ENCODE measurements around the gene MIDN. TPM values are rescaled to one million over a fixed set of nuclear protein-coding genes. Genes with fewer than 3 reads are reported as not detected.

MIDN gene
- total RNA-seq, 1 donor from 2014 or later, result 68.3 TPM

GRCh38 chr19:1223018-1223855 is 25.1 kb upstream of the MIDN start:
- H3K36me3 Mint-ChIP-seq (ENCODE audit: low read depth), result no peaks in the 10 kb centered on the region
- H3K4me3 Mint-ChIP-seq (ENCODE audit: unreplicated experiment), result no peak overlapping the region
- no peaks in the 10 kb centered on the region for H3K4me1 Mint-ChIP-seq (ENCODE audit: low read depth)
- H3K27ac Mint-ChIP-seq (ENCODE audit: unreplicated experiment), result no peak overlapping the region
- no peaks in the 10 kb centered on the region for H3K9me3 Mint-ChIP-seq (ENCODE audit: low read depth)
- peak; percentile 69 for TF ChIP-seq CTCF (IDR thresholded peaks at IDR 0.05)
- H3K27me3 Mint-ChIP-seq (ENCODE audit: low read depth), result no peaks in the 10 kb centered on the region
- DNase-seq (ENCODE audit: low spot score), result no peak

- H3K4me1 Mint-ChIP-seq (ENCODE audit: low read depth), result no peaks in the 10 kb centered on the region
- no peaks in the 10 kb centered on the region for H3K36me3 Mint-ChIP-seq (ENCODE audit: low read depth)
- H3K27ac Mint-ChIP-seq (ENCODE audit: unreplicated experiment), result no peak overlapping the region
- H3K4me3 Mint-ChIP-seq (ENCODE audit: unreplicated experiment), result no peak overlapping the region
- no peaks in the 10 kb centered on the region for H3K27me3 Mint-ChIP-seq (ENCODE audit: low read depth)
- H3K9me3 Mint-ChIP-seq (ENCODE audit: low read depth), result no peaks in the 10 kb centered on the region
- DNase-seq (ENCODE audit: low spot score), result no peak
- no peak for TF ChIP-seq CTCF (IDR thresholded peaks at IDR 0.05)
These were observed 24.1 kb upstream of the MIDN start for GRCh38 chr19:1224047-1224825.

GRCh38 chr19:1224847-1225246 is 23.5 kb upstream of the MIDN start:
- no peaks in the 10 kb centered on the region for H3K9me3 Mint-ChIP-seq (ENCODE audit: low read depth)
- TF ChIP-seq CTCF (IDR thresholded peaks at IDR 0.05), result no peak

DNA sequence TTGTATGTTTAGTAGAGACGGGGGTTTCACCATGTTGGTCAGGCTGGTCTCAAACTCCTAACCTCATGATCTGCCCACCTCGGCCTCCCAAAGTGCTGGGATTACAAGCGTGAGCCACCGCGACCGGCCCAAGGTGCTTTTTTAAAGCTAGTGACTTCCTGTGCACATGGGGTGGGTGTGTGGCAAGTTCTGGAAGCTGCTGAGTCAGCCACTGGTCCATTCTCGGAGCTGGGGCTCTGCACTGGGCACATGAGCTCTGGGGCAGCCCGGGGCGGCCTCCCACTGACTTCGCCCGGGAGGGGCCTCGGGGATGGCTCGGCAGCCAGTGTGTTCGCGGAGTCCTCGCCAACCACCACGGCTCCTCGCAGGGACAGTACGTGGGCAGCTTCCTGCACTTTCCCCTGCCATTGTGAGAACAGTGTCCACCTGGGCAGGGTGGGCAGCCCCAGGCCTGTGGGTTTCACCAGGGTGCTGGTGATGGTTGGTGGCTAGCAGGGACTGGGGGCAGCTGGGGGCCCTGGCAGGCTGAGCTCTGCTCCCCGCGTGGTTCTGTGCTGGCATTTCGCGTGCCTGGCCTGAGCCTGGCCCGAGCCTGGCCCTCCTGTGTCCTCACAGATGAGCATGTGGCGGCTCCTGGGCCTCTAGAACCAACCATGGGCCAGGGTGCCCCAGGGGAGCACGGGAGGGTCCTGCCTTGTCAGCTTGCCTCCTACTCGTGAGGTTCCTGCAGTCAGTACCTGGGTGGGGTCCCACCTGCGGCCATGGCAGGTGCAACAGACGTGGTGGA is 22.8 kb upstream of the MIDN start:
- no peaks in the 10 kb centered on the region for H3K4me1 Mint-ChIP-seq (ENCODE audit: low read depth)
- DNase-seq (ENCODE audit: low spot score), result no peak
- H3K36me3 Mint-ChIP-seq (ENCODE audit: low read depth), result no peaks in the 10 kb centered on the region
- TF ChIP-seq CTCF (IDR thresholded peaks at IDR 0.05), result no peak
- no peaks in the 10 kb centered on the region for H3K27me3 Mint-ChIP-seq (ENCODE audit: low read depth)
- no peak overlapping the region for H3K4me3 Mint-ChIP-seq (ENCODE audit: unreplicated experiment)
- no peaks in the 10 kb centered on the region for H3K9me3 Mint-ChIP-seq (ENCODE audit: low read depth)
- no peak overlapping the region for H3K27ac Mint-ChIP-seq (ENCODE audit: unreplicated experiment)

More at GRCh38 chr19:1224847-1225246, 23.5 kb upstream of the MIDN start:
- Mint-ChIP-seq H3K4me3 (ENCODE audit: unreplicated experiment) (no peak overlapping the region), H3K27ac (ENCODE audit: unreplicated experiment) (no peak overlapping the region), H3K36me3 (ENCODE audit: low read depth) (no peaks in the 10 kb centered on the region), H3K27me3 (ENCODE audit: low read depth) (no peaks in the 10 kb centered on the region), H3K4me1 (ENCODE audit: low read depth) (no peaks in the 10 kb centered on the region)
- no peak for DNase-seq (ENCODE audit: low spot score)

- H3K36me3 Mint-ChIP-seq (ENCODE audit: low read depth), result no peaks in the 10 kb centered on the region
- no peaks in the 10 kb centered on the region for H3K27me3 Mint-ChIP-seq (ENCODE audit: low read depth)
- no peaks in the 10 kb centered on the region for H3K9me3 Mint-ChIP-seq (ENCODE audit: low read depth)
- H3K4me3 Mint-ChIP-seq (ENCODE audit: unreplicated experiment), result no peak overlapping the region
- TF ChIP-seq CTCF (IDR thresholded peaks at IDR 0.05), result no peak
- no peaks in the 10 kb centered on the region for H3K4me1 Mint-ChIP-seq (ENCODE audit: low read depth)
- DNase-seq (ENCODE audit: low spot score), result no peak
- no peak overlapping the region for H3K27ac Mint-ChIP-seq (ENCODE audit: unreplicated experiment)
These were observed 22.2 kb upstream of the MIDN start for GRCh38 chr19:1226227-1226518.
